Activated naive CD8-positive, alpha-beta T cell treated with anti-CD3 and anti-CD28 coated beads for 36 hours (primary cell): ENCODE results near the gene KCNJ11. TPM values are rescaled to one million over a fixed set of nuclear protein-coding genes. Genes with fewer than 3 reads are reported as not detected.

ENCODE experiments used
- DNase-seq: peaks from one replicate; pipeline ENCODE4 v3.0.0; 2021
- H3K27ac Mint-ChIP-seq: one replicate; pipeline ENCODE4 v1.8.0; 2022; ENCODE audit warnings: mild to moderate bottlenecking, moderate library complexity, mixed read lengths
- H3K27me3 Mint-ChIP-seq: one replicate; pipeline ENCODE4 v1.8.0; 2022; ENCODE audit warnings: mild to moderate bottlenecking, mixed read lengths
- H3K36me3 Mint-ChIP-seq: one replicate; pipeline ENCODE4 v1.8.0; 2021; ENCODE audit warnings: mild to moderate bottlenecking, mixed read lengths
- H3K4me1 Mint-ChIP-seq: one replicate; pipeline ENCODE4 v1.8.0; 2021; ENCODE audit warnings: mixed read lengths
- H3K4me3 Mint-ChIP-seq: one replicate; pipeline ENCODE4 v1.8.0; 2022; ENCODE audit warnings: mild to moderate bottlenecking, moderate library complexity, mixed read lengths
- H3K9me3 Mint-ChIP-seq: one replicate; pipeline ENCODE4 v1.8.0; 2022; ENCODE audit warnings: mixed read lengths
- total RNA-seq, 2 experiments: library from RNA; stranded (reverse); gene quantifications; one replicate each; pipeline ENCODE4 v1.2.3, GENCODE V29; 2021

Gene KCNJ11
- total RNA-seq, 2 experiments from 2014 or later, result 0.56 to 0.74 TPM

GRCh38 chr11:17414317-17414737 lies 25.9 kb upstream of the KCNJ11 start:
- Mint-ChIP-seq H3K36me3 (no peaks in the 10 kb centered on the region), H3K4me3 (no peak overlapping the region), H3K4me1 (peaks cover 4% of the 10 kb centered on the region), H3K27me3 (peaks cover 27% of the 10 kb centered on the region), H3K9me3 (no peaks in the 10 kb centered on the region), H3K27ac (no peak overlapping the region)
- no peak for DNase-seq

DNA sequence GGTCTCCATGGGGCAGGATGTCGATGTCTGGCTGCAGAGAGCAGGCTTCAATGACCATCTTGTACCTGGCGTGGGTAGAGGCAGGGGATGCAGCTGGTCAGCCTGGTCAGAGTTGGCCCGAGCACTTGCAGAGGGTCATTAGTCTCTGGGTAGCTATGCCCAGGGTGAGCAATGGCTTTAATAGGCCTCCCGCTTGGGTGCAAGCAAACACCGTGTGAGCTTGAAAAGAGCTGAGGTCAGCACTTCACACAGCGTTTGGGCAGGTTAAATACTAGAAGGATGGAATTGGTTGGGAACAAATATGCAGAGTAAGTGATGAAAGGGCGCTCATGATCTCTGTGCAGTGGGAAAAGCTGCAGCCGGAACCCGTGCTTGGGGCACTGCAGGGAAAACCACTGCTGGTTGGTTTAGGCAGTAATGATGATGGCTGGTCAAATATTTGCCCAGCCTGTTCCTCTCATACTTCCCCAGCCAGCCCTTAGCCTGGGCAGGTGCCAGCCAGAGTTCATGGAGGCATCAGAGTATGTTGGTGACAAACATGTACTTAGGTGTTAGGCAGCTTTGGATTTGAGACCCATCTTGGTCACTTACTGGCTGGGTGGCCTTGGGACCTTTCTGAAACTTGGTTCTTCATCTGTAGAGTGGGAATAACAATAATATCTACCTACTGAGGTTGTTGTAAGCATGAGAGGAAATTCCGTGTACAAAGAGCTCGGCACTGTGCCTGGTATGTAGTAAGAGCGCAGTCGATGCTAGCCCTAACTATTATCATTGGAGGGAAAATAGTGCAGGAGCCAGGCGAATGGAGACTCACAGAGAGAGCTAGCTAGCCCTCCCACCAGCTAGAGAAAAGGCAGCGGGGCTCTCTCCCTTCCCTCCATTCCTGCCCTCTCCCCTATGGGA lies 25.2 kb upstream of the KCNJ11 start:
- DNase-seq, result no peak
- Mint-ChIP-seq H3K9me3 (no peaks in the 10 kb centered on the region), H3K4me3 (no peak overlapping the region), H3K27ac (no peak overlapping the region), H3K36me3 (no peaks in the 10 kb centered on the region), H3K27me3 (peaks cover 20% of the 10 kb centered on the region), H3K4me1 (peaks cover 4% of the 10 kb centered on the region)

- H3K4me1 Mint-ChIP-seq, result peaks cover 4% of the 10 kb centered on the region
- no peak overlapping the region for H3K4me3 Mint-ChIP-seq
- H3K27ac Mint-ChIP-seq, result no peak overlapping the region
- no peaks in the 10 kb centered on the region for H3K9me3 Mint-ChIP-seq
- H3K27me3 Mint-ChIP-seq, result peaks cover 13% of the 10 kb centered on the region
- DNase-seq, result no peak
- no peaks in the 10 kb centered on the region for H3K36me3 Mint-ChIP-seq
Observed at GRCh38 chr11:17412488-17413180, 24.2 kb upstream of the KCNJ11 start.

DNA sequence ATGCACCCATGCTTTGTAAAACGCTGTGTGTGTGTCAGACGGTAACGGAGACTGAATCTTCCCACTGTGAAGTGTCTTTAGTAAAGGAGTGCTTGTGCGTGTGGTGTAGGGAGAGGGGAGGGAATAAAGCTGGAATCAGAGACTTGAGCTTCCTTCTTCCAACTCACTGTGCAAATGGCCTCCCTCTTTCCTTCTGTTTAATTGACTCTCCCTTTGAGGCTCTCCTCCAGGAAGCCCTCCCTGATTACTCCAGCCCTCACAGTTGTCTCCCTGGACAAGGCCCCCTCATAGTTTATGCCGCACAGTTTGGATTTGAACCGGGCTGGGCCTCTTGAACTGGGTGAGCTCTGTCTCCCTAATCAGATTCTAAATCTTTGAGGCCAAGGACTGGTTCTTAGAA lies 23.0 kb upstream of the KCNJ11 start:
- no peaks in the 10 kb centered on the region for H3K9me3 Mint-ChIP-seq
- H3K4me1 Mint-ChIP-seq, result peaks cover 4% of the 10 kb centered on the region
- H3K27me3 Mint-ChIP-seq, result peaks cover 13% of the 10 kb centered on the region
- no peak for DNase-seq
- no peaks in the 10 kb centered on the region for H3K36me3 Mint-ChIP-seq
- no peak overlapping the region for H3K27ac Mint-ChIP-seq
- H3K4me3 Mint-ChIP-seq, result no peak overlapping the region

DNA sequence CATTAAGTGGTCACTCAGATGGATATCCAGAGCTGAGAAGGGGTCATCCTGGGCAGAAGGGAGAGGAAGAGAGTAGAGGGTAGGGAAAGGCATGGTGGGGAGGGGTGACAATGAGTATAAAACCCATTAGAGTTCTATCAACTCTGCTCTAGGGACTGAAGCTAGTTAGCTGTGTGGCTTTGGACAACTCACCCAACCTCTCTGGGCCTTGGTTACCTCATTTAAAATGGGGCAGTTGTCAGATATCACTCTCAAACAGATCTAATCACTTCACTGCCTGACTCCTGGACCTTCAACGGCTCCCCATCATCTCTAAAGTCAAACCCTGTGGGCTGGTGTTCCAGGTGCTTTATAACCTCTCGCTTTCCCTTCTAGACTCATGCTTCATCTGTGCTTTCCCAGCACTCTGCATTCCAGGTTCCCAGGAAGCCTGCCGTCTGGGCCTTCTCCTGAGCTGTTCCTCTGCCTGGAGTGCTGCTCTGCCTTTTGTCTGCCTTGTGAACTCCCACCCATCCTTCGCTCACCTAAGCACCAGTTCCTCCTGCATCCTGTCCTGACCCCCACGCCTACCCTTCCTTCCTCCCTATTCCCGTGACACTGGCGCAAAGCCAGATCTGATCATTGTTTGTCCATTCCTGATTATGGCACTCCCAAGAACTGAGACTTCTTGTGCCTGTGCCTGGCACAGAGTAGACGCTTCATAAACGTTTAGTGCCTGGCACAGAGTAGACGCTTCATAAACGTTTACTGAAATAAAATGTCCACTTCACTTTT lies 22.3 kb upstream of the KCNJ11 start:
- Mint-ChIP-seq H3K27ac (no peak overlapping the region), H3K4me3 (no peak overlapping the region), H3K27me3 (peaks cover 13% of the 10 kb centered on the region), H3K9me3 (no peaks in the 10 kb centered on the region), H3K36me3 (no peaks in the 10 kb centered on the region), H3K4me1 (peaks cover 4% of the 10 kb centered on the region)
- no peak for DNase-seq

DNA sequence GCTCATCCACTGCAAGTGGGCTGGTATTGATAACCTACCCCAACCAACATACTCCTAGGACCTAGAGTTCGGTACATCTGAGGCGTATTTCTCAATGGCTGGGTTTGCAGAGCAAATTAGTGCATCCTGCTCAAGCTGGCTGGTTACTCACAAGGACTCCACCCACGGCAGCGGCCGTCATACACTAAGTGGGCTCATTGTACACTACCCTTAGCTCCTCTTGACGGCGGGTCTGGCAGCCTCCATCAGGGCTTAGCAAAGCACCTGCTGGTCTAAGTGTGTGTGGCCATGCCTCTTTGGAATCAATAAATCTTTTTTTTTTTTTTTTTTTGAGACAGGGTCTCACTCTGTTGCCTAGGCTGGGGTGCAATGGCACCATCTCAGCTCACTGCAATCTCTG lies 20.2 kb upstream of the KCNJ11 start:
- Mint-ChIP-seq H3K36me3 (no peaks in the 10 kb centered on the region), H3K9me3 (no peaks in the 10 kb centered on the region), H3K4me3 (no peak overlapping the region), H3K27ac (no peak overlapping the region), H3K4me1 (no peaks in the 10 kb centered on the region), H3K27me3 (peaks cover 8% of the 10 kb centered on the region)
- DNase-seq, result no peak

GRCh38 chr11:17408026-17408425 lies 19.6 kb upstream of the KCNJ11 start:
- no peak for DNase-seq
- no peaks in the 10 kb centered on the region for H3K36me3 Mint-ChIP-seq
- H3K9me3 Mint-ChIP-seq, result no peaks in the 10 kb centered on the region
- H3K27me3 Mint-ChIP-seq, result peaks cover 4% of the 10 kb centered on the region
- H3K4me1 Mint-ChIP-seq, result no peaks in the 10 kb centered on the region
- no peak overlapping the region for H3K27ac Mint-ChIP-seq
- no peak overlapping the region for H3K4me3 Mint-ChIP-seq

DNA sequence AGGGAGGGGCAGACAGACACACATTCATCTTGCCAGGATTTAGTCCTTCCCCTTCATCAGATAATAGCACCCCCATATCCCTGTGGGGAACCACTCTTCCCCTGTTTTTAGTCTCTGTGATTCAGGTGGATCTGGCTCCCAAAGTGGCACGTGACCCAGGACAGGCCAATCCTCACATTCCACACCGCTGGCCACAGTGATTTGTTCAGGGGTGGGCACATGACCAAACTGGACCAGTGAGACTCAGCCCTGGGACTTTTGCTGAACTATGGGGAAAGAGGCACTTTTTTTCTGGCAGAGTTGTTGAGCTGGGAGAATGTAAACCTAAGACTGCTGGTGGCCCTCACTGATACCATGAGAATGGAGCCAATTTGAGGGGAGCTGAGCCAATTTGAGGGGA lies 19.1 kb upstream of the KCNJ11 start:
- no peaks in the 10 kb centered on the region for H3K4me1 Mint-ChIP-seq
- H3K27ac Mint-ChIP-seq, result no peak overlapping the region
- peaks cover under 1% of the 10 kb centered on the region for H3K27me3 Mint-ChIP-seq
- DNase-seq, result no peak
- no peaks in the 10 kb centered on the region for H3K36me3 Mint-ChIP-seq
- no peaks in the 10 kb centered on the region for H3K9me3 Mint-ChIP-seq
- H3K4me3 Mint-ChIP-seq, result no peak overlapping the region

GRCh38 chr11:17406818-17407149 lies 18.3 kb upstream of the KCNJ11 start:
- Mint-ChIP-seq H3K27ac (no peak overlapping the region), H3K27me3 (no peaks in the 10 kb centered on the region), H3K4me1 (no peaks in the 10 kb centered on the region), H3K9me3 (no peaks in the 10 kb centered on the region), H3K36me3 (no peaks in the 10 kb centered on the region), H3K4me3 (no peak overlapping the region)
- no peak for DNase-seq

- Mint-ChIP-seq H3K27me3 (no peaks in the 10 kb centered on the region), H3K4me3 (no peak overlapping the region), H3K9me3 (no peaks in the 10 kb centered on the region), H3K36me3 (no peaks in the 10 kb centered on the region), H3K4me1 (no peaks in the 10 kb centered on the region), H3K27ac (no peak overlapping the region)
- DNase-seq, result no peak
Observed at GRCh38 chr11:17406082-17406817, 17.8 kb upstream of the KCNJ11 start.

GRCh38 chr11:17405232-17406005 lies 17.0 kb upstream of the KCNJ11 start:
- Mint-ChIP-seq H3K4me1 (no peaks in the 10 kb centered on the region), H3K4me3 (no peak overlapping the region), H3K27me3 (no peaks in the 10 kb centered on the region), H3K9me3 (no peaks in the 10 kb centered on the region), H3K36me3 (no peaks in the 10 kb centered on the region), H3K27ac (no peak overlapping the region)
- DNase-seq, result no peak

DNA sequence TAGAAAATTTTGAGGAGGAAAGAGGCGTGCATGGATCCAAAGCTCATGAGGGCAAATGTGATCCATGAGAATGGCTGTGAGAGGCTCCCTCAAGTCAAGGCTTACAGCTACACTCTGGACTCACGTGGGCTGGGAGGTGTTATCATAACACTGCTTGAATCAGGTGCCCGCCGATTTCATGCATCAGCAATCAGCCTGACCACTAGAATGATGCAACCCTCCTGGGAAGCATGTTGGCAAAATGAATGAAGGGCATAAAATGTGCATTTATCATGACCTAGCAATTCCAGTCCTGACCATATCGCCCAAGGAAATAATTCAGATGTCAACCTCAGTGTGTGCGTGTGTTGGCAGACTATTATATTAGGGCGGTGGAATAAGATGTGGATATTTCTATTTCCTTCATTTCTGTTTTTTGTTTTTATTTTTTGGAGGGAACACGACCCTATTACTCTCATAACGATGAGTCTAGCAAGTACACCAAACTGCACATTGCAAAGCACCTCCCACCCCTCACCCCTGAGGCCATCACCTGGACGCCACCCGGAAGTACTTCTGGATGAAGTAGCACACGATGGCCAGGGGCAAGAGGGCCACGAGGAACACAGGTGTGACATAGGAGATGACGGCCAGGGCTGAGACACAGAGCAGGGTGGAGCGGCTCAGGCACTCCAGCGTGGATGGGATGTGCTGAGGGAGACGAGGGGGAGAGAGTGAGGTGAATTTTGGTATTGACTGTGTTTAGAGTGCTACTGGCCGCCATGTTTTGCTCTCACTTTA lies 15.7 kb upstream of the KCNJ11 start:
- no peaks in the 10 kb centered on the region for H3K9me3 Mint-ChIP-seq
- no peaks in the 10 kb centered on the region for H3K4me1 Mint-ChIP-seq
- no peak for DNase-seq
- no peak overlapping the region for H3K27ac Mint-ChIP-seq
- no peaks in the 10 kb centered on the region for H3K36me3 Mint-ChIP-seq
- no peak overlapping the region for H3K4me3 Mint-ChIP-seq
- H3K27me3 Mint-ChIP-seq, result no peaks in the 10 kb centered on the region

- no peaks in the 10 kb centered on the region for H3K4me1 Mint-ChIP-seq
- H3K27me3 Mint-ChIP-seq, result no peaks in the 10 kb centered on the region
- H3K27ac Mint-ChIP-seq, result no peak overlapping the region
- no peaks in the 10 kb centered on the region for H3K36me3 Mint-ChIP-seq
- no peaks in the 10 kb centered on the region for H3K9me3 Mint-ChIP-seq
- no peak overlapping the region for H3K4me3 Mint-ChIP-seq
- DNase-seq, result no peak
Observed at GRCh38 chr11:17402486-17402885, 14.0 kb upstream of the KCNJ11 start.

DNA sequence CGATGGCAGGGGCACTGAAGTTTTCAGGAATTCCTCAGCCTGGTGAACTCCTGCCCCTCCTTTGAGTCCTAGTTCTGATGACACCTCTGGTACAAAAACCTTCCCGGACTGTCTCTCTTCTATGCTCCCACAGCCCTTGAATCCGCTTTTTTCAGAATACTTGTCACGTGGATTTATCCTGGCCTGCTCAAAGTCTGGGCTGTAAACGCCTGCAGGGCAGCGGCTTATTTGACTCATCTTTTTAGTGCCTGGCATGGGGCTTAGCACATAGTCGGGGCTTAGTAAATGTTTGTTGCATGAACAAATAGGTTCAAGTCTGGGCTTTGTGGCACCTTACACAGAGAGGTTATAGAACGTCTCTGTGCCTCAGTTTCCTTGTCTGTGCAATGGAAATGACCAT lies 13.4 kb upstream of the KCNJ11 start:
- Mint-ChIP-seq H3K36me3 (no peaks in the 10 kb centered on the region), H3K27me3 (no peaks in the 10 kb centered on the region), H3K4me1 (no peaks in the 10 kb centered on the region), H3K27ac (no peak overlapping the region), H3K4me3 (no peak overlapping the region), H3K9me3 (no peaks in the 10 kb centered on the region)
- DNase-seq, result no peak
